Astrocyte (in vitro differentiated cells and primary cell): Measurements from ENCODE around the gene CREBL2. TPM values are rescaled to one million over a fixed set of nuclear protein-coding genes. Genes with fewer than 3 reads are reported as not detected.
A peak's percentile ranks its signal among the peaks of the same experiment; 100 is the strongest.

ENCODE experiments used
- DNase-seq: peaks from one replicate; pipeline ENCODE4 v3.0.0-alpha.2; 2010; ENCODE audit warnings: low read depth
- FAIRE-seq: peaks from 2 replicates; lab custom pipeline; 2011; peaks lifted over from hg19 to GRCh38; lab: Jason Lieb, UNC
- H2AFZ ChIP-seq: 2 replicates; pipeline ENCODE4 v1.6.0; 2012; ENCODE audit warnings: low read depth, low read length, inconsistent platforms
- H3K27ac ChIP-seq: 2 replicates; pipeline ENCODE4 v1.5.1; 2011; ENCODE audit warnings: low read depth, low read length, inconsistent platforms
- H3K27me3 ChIP-seq: 2 replicates; pipeline ENCODE4 v1.6.0; 2011; ENCODE audit warnings: low read length, inconsistent platforms; ENCODE audit not compliant: insufficient read depth
- H3K36me3 ChIP-seq: 2 replicates; pipeline ENCODE4 v1.5.1; 2011; ENCODE audit warnings: low read length, inconsistent platforms; ENCODE audit not compliant: insufficient read depth
- H3K4me1 ChIP-seq: 2 replicates; pipeline ENCODE4 v1.5.1; 2011; ENCODE audit warnings: low read length, inconsistent platforms; ENCODE audit not compliant: insufficient read depth
- H3K4me2 ChIP-seq: 2 replicates; pipeline ENCODE4 v1.6.0; 2012; ENCODE audit warnings: low read length, inconsistent platforms
- H3K4me3 ChIP-seq: 2 replicates; pipeline ENCODE4 v1.5.1; 2011; ENCODE audit warnings: low read depth, mild to moderate bottlenecking, low read length, inconsistent platforms; ENCODE audit not compliant: insufficient read depth
- H3K79me2 ChIP-seq: 2 replicates; pipeline ENCODE4 v1.6.0; 2012; ENCODE audit warnings: mild to moderate bottlenecking, low read length, inconsistent platforms; ENCODE audit not compliant: insufficient read depth
- H3K9ac ChIP-seq: 2 replicates; pipeline ENCODE4 v1.6.0; 2012; ENCODE audit warnings: mild to moderate bottlenecking, low read length, inconsistent platforms
- H3K9me3 ChIP-seq: 2 replicates; pipeline ENCODE4 v1.5.1; 2012; ENCODE audit warnings: low read depth, mild to moderate bottlenecking, low read length, inconsistent platforms; ENCODE audit not compliant: insufficient read depth
- H4K20me1 ChIP-seq: 2 replicates; pipeline ENCODE4 v1.6.0; 2012; ENCODE audit warnings: low read length, inconsistent platforms; ENCODE audit not compliant: insufficient read depth
- H3K27ac Mint-ChIP-seq: one replicate; pipeline ENCODE4 v1.8.0; 2021; ENCODE audit warnings: mild to moderate bottlenecking, mixed read lengths; ENCODE audit not compliant: unreplicated experiment
- H3K27me3 Mint-ChIP-seq: one replicate; pipeline ENCODE4 v1.8.0; 2021; ENCODE audit warnings: low read depth, mixed read lengths; ENCODE audit not compliant: unreplicated experiment
- H3K36me3 Mint-ChIP-seq: one replicate; pipeline ENCODE4 v1.8.0; 2021; ENCODE audit warnings: low read depth, mixed read lengths; ENCODE audit not compliant: unreplicated experiment
- H3K4me1 Mint-ChIP-seq: one replicate; pipeline ENCODE4 v1.8.0; 2021; ENCODE audit warnings: low read depth, mixed read lengths; ENCODE audit not compliant: unreplicated experiment
- H3K4me3 Mint-ChIP-seq: one replicate; pipeline ENCODE4 v1.8.0; 2021; ENCODE audit warnings: mild to moderate bottlenecking, moderate library complexity, mixed read lengths; ENCODE audit not compliant: unreplicated experiment
- H3K9me3 Mint-ChIP-seq: one replicate; pipeline ENCODE4 v1.8.0; 2021; ENCODE audit warnings: mild to moderate bottlenecking, mixed read lengths; ENCODE audit not compliant: unreplicated experiment
- EZH2 ChIP-seq: IDR thresholded peaks from 2 replicates; pipeline ENCODE4 v1.6.1; 2012; ENCODE audit warnings: mild to moderate bottlenecking, low read length, inconsistent platforms; ENCODE audit not compliant: insufficient read depth
- total RNA-seq: library from RNA; stranded (reverse); gene quantifications from 2 replicates; pipeline ENCODE4 v1.2.1, GENCODE V29; 2021
- TF ChIP-seq, protein P1 (sequence below): IDR thresholded peaks from 2 replicates; pipeline ENCODE4 v1.5.1; 2011; ENCODE audit warnings: low read depth, mild to moderate bottlenecking, inconsistent platforms, low read length, moderate library complexity; ENCODE audit not compliant: insufficient read depth

The CREBL2 gene
- total RNA-seq, 1 donor from 2014 or later = 14.8 TPM

DNA sequence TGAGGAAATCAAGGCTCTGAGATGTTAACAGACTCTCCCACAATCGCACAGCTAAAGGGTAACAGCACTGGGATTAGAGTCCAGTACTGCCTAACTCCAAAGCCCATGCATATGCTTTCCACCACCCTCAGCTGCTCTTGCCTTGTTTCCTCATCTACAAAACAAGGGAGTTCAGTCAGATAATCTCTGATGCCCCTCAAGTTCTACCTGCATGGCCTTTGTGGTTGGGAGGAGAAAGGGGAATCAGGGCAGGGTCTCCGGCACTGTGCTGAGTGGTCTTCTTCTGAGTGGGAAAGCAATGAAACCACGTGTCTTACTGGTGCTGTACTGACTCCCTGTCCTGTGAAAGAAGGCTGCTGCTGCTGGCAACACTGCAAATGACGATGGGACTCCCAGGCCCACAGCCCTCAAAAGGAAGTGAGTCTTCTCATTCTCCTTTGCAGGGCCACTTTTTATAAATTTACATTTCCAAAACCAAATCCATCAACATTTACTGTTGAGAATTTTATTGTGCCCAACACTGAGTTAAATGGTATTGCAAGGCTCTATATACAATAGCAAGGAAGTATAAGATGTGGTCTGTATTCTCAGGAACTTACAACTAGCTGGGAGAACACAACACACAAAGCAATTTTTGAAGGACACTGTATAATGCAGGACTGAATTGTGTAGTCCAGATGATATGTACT, 29.3 kb upstream of the CREBL2 start:
- Histone ChIP-seq H3K27ac (no peak overlapping the region), H3K4me2 (no peak overlapping the region), H3K36me3 (no peaks in the 10 kb centered on the region), H3K9ac (no peak overlapping the region), H3K4me1 (no peaks in the 10 kb centered on the region), H3K4me3 (no peak overlapping the region), H4K20me1 (no peaks in the 10 kb centered on the region), H2AFZ (no peak overlapping the region), H3K9me3 (no peaks in the 10 kb centered on the region), H3K79me2 (no peaks in the 10 kb centered on the region), H3K27me3 (no peaks in the 10 kb centered on the region)
- no peaks in the 10 kb centered on the region for H3K36me3 Mint-ChIP-seq
- FAIRE-seq = no peak
- no peaks in the 10 kb centered on the region for H3K4me1 Mint-ChIP-seq
- H3K27me3 Mint-ChIP-seq = peaks cover 11% of the 10 kb centered on the region
- H3K27ac Mint-ChIP-seq = no peak overlapping the region
- DNase-seq = no peak
- peaks cover 2% of the 10 kb centered on the region for H3K9me3 Mint-ChIP-seq
- H3K4me3 Mint-ChIP-seq = no peak overlapping the region
- no peak for TF ChIP-seq EZH2
- TF ChIP-seq, protein P1, sequence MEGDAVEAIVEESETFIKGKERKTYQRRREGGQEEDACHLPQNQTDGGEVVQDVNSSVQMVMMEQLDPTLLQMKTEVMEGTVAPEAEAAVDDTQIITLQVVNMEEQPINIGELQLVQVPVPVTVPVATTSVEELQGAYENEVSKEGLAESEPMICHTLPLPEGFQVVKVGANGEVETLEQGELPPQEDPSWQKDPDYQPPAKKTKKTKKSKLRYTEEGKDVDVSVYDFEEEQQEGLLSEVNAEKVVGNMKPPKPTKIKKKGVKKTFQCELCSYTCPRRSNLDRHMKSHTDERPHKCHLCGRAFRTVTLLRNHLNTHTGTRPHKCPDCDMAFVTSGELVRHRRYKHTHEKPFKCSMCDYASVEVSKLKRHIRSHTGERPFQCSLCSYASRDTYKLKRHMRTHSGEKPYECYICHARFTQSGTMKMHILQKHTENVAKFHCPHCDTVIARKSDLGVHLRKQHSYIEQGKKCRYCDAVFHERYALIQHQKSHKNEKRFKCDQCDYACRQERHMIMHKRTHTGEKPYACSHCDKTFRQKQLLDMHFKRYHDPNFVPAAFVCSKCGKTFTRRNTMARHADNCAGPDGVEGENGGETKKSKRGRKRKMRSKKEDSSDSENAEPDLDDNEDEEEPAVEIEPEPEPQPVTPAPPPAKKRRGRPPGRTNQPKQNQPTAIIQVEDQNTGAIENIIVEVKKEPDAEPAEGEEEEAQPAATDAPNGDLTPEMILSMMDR = no peak

DNA sequence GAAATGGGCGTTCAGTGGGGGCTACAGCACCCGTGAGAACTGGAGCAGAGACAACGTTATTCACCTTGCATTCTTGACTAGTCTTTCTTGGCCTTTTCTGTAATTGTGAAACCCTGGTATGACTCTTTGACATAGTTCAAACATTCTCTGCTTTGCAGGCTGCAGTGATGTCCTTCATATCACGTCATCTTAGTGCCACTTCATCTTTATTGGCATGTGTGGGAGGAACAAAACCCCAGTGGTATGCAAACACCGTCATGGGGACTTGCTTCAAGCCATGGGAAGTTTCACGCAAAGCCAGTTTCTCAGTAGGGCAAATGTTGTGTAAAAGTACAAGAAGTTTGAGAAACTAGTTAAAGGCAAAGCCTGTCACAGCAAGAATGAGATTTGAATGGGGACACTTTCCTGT, 28.8 kb upstream of the CREBL2 start:
- FAIRE-seq = no peak

More for the DNA sequence above, 28.8 kb upstream of the CREBL2 start:
- H4K20me1 ChIP-seq = no peaks in the 10 kb centered on the region
- H3K27ac Mint-ChIP-seq = no peak overlapping the region
- H3K4me2 ChIP-seq = no peak overlapping the region
- H3K79me2 ChIP-seq = no peaks in the 10 kb centered on the region
- H3K9ac ChIP-seq = no peak overlapping the region
- no peaks in the 10 kb centered on the region for H3K4me1 ChIP-seq
- no peaks in the 10 kb centered on the region for H3K4me1 Mint-ChIP-seq
- H2AFZ ChIP-seq = no peak overlapping the region
- H3K27me3 Mint-ChIP-seq = peaks cover 11% of the 10 kb centered on the region
- H3K9me3 Mint-ChIP-seq = peaks cover 2% of the 10 kb centered on the region
- H3K4me3 Mint-ChIP-seq = no peak overlapping the region
- no peaks in the 10 kb centered on the region for H3K36me3 Mint-ChIP-seq
- TF ChIP-seq, protein P1 = no peak
- no peak for TF ChIP-seq EZH2
- DNase-seq = peak; percentile 33
- no peaks in the 10 kb centered on the region for H3K9me3 ChIP-seq
- H3K4me3 ChIP-seq = no peak overlapping the region
- H3K27ac ChIP-seq = no peak overlapping the region
- no peaks in the 10 kb centered on the region for H3K36me3 ChIP-seq
- H3K27me3 ChIP-seq = no peaks in the 10 kb centered on the region
